ENCODE measurements around the gene BCL7B. TPM values are rescaled to one million over a fixed set of nuclear protein-coding genes. Genes with fewer than 3 reads are reported as not detected.
A peak's percentile ranks its signal among the peaks of the same experiment; 100 is the strongest.
"Not testable (repeated sequence)": the region's sequence is repeated elsewhere in the genome, so short reads cannot be mapped to it uniquely, and the experiment has no call there.

Gene BCL7B
- total RNA-seq, 6 experiments from 2014 or later, result 19.3 to 45.6 (median 21.3) TPM

GRCh38 chr7:73507556-73507955 is 49.9 kb downstream of the BCL7B start:
- no peak overlapping the region for H3K27ac ChIP-seq
- no peaks in the 10 kb centered on the region for H3K9me3 ChIP-seq
- H3K27me3 ChIP-seq, result no peaks in the 10 kb centered on the region
- ATAC-seq (no peak), DNase-seq (no peak)
- no peak overlapping the region for H3K4me3 ChIP-seq
- TF ChIP-seq, protein P1, sequence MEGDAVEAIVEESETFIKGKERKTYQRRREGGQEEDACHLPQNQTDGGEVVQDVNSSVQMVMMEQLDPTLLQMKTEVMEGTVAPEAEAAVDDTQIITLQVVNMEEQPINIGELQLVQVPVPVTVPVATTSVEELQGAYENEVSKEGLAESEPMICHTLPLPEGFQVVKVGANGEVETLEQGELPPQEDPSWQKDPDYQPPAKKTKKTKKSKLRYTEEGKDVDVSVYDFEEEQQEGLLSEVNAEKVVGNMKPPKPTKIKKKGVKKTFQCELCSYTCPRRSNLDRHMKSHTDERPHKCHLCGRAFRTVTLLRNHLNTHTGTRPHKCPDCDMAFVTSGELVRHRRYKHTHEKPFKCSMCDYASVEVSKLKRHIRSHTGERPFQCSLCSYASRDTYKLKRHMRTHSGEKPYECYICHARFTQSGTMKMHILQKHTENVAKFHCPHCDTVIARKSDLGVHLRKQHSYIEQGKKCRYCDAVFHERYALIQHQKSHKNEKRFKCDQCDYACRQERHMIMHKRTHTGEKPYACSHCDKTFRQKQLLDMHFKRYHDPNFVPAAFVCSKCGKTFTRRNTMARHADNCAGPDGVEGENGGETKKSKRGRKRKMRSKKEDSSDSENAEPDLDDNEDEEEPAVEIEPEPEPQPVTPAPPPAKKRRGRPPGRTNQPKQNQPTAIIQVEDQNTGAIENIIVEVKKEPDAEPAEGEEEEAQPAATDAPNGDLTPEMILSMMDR (IDR thresholded peaks at IDR 0.05), result no peak
- no peak for TF ChIP-seq POLR2A (IDR thresholded peaks at IDR 0.05)
- no peaks in the 10 kb centered on the region for H3K4me1 ChIP-seq
- intact Hi-C loops (cut with DNase I), result no loop called here
- 100% methylated on average over 2 of the region's 2 CpGs for WGBS (ENCODE audit: insufficient coverage, low coverage, low lambda C conversion rate, missing lambda C conversion rate)
- peaks cover 0 to 80% (median 51%) of the 10 kb centered on the region in 4 donors for H3K36me3 ChIP-seq

DNA sequence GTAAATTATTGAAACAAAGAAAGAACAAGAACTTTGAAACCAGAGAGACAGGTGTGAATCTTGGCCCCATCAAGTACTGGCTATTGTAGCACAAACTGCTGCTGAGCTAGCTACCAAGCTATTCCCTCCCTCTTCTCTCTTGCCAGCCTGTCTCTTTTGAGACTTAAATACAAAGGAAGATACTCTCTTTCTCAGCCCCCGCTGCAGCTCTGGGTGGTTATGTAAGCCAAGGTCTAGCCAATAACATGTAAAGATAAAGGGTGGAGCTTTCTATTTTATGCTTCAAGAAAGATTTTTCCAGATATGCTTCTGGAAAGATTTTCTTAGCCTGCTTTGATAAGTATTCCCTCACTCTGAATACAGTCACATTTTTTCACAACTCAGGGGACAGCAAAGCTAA is 52.6 kb downstream of the BCL7B start:
- intact Hi-C loops (cut with DNase I), result no loop called here
- Histone ChIP-seq H3K27me3 (no peaks in the 10 kb centered on the region), H3K9me3 (no peaks in the 10 kb centered on the region), H3K36me3 (peaks cover 0 to 97% (median 52%) of the 10 kb centered on the region in 4 donors), H3K27ac (no peak overlapping the region), H3K4me3 (no peak overlapping the region), H3K4me1 (no peaks in the 10 kb centered on the region)
- DNase-seq (no peak), ATAC-seq (no peak)
- TF ChIP-seq POLR2A (IDR thresholded peaks at IDR 0.05), result no peak
- TF ChIP-seq, protein P1 (IDR thresholded peaks at IDR 0.05), result no peak
- WGBS (ENCODE audit: insufficient coverage, low coverage, low lambda C conversion rate, missing lambda C conversion rate), result 100% methylated on average over 1 of the region's 1 CpG

DNA sequence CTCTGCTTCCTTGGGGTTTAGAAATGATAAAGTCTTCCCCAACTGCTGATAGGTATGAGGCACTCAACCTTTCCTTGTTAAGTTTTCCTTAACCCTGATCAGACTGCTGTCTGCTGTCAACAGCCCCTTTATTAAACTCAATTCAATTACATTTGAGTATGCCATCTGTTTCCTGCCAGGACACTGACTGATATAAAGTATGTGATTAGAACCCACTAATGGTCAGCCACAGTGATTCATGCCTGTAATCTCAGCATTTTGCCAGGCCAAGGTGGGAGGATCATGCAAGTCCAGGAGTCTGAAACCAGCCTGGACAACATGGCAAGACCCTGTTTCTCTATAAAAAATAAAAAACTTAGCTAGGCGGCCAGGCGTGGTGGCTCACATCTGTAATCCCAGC is 53.5 kb downstream of the BCL7B start:
- intact Hi-C loops (cut with DNase I), result no loop called here
- Histone ChIP-seq H3K9me3 (no peaks in the 10 kb centered on the region), H3K4me1 (no peaks in the 10 kb centered on the region), H3K27ac (no peak overlapping the region), H3K36me3 (peaks cover 0 to 97% (median 50%) of the 10 kb centered on the region in 4 donors), H3K27me3 (no peaks in the 10 kb centered on the region), H3K4me3 (no peak overlapping the region)
- DNase-seq, result no peak
- no CpG with 5 or more reads among the region's 2 CpGs for WGBS (ENCODE audit: insufficient coverage, low coverage, low lambda C conversion rate, missing lambda C conversion rate)
- no peak for ATAC-seq
- TF ChIP-seq, protein P1 (IDR thresholded peaks at IDR 0.05), result no peak
- TF ChIP-seq POLR2A (IDR thresholded peaks at IDR 0.05), result no peak

- H3K27me3 ChIP-seq, result no peaks in the 10 kb centered on the region
- H3K4me1 ChIP-seq, result no peaks in the 10 kb centered on the region
- ATAC-seq, result no peak
- 91% methylated on average over 5 of the region's 5 CpGs for WGBS (ENCODE audit: insufficient coverage, low coverage, low lambda C conversion rate, missing lambda C conversion rate)
- H3K4me3 ChIP-seq, result no peak overlapping the region
- TF ChIP-seq, protein P1 (IDR thresholded peaks at IDR 0.05), result no peak
- TF ChIP-seq POLR2A (IDR thresholded peaks at IDR 0.05), result no peak
- H3K36me3 ChIP-seq, result peaks cover 0 to 97% (median 50%) of the 10 kb centered on the region in 4 donors
- intact Hi-C loops (cut with DNase I), result no loop called here
- no peaks in the 10 kb centered on the region for H3K9me3 ChIP-seq
- H3K27ac ChIP-seq, result no peak overlapping the region
- no peak for DNase-seq
These were observed 54.3 kb downstream of the BCL7B start for GRCh38 chr7:73503229-73503628.

DNA sequence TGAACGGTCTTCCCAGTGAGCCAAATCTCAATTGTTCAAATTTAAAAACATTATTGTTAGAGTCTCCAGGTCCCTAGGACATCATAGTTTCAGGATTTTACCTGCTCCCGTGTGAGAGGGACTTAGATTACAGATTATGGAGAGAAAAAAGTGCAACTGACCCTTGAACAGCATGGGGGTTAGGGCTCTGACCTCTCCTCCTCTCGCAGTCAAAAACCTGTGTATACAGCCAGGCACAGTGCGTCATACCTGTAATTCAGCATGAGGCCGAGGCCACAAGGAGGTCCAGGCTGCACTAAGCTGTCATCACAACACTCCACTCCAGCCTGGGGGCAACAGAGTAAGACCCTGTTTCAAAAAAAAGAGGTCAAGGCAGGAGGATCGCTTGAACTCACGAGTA is 60.9 kb downstream of the BCL7B start:
- DNase-seq (peak; percentile 43 to 71 (median 62)), ATAC-seq (peak; percentile 87 to 99 (median 97))
- Histone ChIP-seq H3K9me3 (no peaks in the 10 kb centered on the region), H3K4me1 (peaks cover 0 to 7% (median 3%) of the 10 kb centered on the region in 4 donors), H3K36me3 (peaks cover 0 to 98% (median 45%) of the 10 kb centered on the region in 4 donors), H3K27me3 (no peaks in the 10 kb centered on the region), H3K27ac (peak overlapping the region in 1 of 3 donors; percentile 46), H3K4me3 (no peak overlapping the region)
- WGBS (ENCODE audit: insufficient coverage, low coverage, low lambda C conversion rate, missing lambda C conversion rate), result 32% methylated on average over 6 of the region's 7 CpGs
- TF ChIP-seq, protein P1 (IDR thresholded peaks at IDR 0.05), result no peak
- intact Hi-C loops (cut with DNase I), result no loop called here

GRCh38 chr7:73495507-73495906 is 62.0 kb downstream of the BCL7B start:
- H3K27me3 ChIP-seq; H3K27ac ChIP-seq; intact Hi-C loops (cut with DNase I); H3K4me3 ChIP-seq; ATAC-seq; DNase-seq; H3K9me3 ChIP-seq; H3K4me1 ChIP-seq: not testable (repeated sequence)
- H3K36me3 ChIP-seq, result peaks cover 0 to 97% (median 48%) of the 10 kb centered on the region in 4 donors
- WGBS (ENCODE audit: insufficient coverage, low coverage, low lambda C conversion rate, missing lambda C conversion rate), result 100% methylated on average over 2 of the region's 2 CpGs
